ENCODE results near the gene TMBIM4. TPM values are rescaled to one million over a fixed set of nuclear protein-coding genes. Genes with fewer than 3 reads are reported as not detected.

The TMBIM4 gene
- total and polyA plus RNA-seq, 2 experiments from 2014 or later, result 59.6 to 63.6 TPM

DNA sequence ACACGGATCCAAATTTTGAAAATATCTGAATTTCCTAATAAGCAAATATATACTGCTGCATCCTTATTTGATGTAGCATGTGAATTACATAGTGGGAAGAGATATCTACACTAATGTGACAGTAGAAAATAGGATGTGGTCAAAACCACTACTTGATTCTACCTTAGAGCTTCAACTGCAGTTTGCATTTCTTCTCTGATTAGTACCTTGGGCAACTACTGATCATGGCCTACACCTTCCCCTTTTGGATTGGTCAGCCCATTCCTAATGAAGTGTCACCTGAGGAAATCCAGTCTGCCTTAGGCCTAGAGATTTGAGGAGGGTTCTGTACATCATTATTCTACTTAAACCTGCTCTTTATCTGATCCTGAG lies 49.9 kb downstream of the TMBIM4 start (continued):
- TF ChIP-seq, protein P1, sequence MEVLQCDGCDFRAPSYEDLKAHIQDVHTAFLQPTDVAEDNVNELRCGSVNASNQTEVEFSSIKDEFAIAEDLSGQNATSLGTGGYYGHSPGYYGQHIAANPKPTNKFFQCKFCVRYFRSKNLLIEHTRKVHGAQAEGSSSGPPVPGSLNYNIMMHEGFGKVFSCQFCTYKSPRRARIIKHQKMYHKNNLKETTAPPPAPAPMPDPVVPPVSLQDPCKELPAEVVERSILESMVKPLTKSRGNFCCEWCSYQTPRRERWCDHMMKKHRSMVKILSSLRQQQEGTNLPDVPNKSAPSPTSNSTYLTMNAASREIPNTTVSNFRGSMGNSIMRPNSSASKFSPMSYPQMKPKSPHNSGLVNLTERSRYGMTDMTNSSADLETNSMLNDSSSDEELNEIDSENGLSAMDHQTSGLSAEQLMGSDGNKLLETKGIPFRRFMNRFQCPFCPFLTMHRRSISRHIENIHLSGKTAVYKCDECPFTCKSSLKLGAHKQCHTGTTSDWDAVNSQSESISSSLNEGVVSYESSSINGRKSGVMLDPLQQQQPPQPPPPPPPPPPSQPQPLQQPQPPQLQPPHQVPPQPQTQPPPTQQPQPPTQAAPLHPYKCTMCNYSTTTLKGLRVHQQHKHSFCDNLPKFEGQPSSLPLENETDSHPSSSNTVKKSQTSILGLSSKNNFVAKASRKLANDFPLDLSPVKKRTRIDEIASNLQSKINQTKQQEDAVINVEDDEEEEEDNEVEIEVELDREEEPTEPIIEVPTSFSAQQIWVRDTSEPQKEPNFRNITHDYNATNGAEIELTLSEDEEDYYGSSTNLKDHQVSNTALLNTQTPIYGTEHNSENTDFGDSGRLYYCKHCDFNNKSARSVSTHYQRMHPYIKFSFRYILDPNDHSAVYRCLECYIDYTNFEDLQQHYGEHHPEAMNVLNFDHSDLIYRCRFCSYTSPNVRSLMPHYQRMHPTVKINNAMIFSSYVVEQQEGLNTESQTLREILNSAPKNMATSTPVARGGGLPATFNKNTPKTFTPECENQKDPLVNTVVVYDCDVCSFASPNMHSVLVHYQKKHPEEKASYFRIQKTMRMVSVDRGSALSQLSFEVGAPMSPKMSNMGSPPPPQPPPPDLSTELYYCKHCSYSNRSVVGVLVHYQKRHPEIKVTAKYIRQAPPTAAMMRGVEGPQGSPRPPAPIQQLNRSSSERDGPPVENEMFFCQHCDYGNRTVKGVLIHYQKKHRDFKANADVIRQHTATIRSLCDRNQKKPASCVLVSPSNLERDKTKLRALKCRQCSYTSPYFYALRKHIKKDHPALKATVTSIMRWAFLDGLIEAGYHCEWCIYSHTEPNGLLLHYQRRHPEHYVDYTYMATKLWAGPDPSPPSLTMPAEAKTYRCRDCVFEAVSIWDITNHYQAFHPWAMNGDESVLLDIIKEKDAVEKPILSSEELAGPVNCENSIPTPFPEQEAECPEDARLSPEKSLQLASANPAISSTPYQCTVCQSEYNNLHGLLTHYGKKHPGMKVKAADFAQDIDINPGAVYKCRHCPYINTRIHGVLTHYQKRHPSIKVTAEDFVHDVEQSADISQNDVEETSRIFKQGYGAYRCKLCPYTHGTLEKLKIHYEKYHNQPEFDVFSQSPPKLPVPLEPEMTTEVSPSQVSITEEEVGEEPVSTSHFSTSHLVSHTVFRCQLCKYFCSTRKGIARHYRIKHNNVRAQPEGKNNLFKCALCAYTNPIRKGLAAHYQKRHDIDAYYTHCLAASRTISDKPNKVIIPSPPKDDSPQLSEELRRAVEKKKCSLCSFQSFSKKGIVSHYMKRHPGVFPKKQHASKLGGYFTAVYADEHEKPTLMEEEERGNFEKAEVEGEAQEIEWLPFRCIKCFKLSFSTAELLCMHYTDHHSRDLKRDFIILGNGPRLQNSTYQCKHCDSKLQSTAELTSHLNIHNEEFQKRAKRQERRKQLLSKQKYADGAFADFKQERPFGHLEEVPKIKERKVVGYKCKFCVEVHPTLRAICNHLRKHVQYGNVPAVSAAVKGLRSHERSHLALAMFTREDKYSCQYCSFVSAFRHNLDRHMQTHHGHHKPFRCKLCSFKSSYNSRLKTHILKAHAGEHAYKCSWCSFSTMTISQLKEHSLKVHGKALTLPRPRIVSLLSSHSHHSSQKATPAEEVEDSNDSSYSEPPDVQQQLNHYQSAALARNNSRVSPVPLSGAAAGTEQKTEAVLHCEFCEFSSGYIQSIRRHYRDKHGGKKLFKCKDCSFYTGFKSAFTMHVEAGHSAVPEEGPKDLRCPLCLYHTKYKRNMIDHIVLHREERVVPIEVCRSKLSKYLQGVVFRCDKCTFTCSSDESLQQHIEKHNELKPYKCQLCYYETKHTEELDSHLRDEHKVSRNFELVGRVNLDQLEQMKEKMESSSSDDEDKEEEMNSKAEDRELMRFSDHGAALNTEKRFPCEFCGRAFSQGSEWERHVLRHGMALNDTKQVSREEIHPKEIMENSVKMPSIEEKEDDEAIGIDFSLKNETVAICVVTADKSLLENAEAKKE (CRISPR knock-in tag; IDR thresholded peaks at IDR 0.05), result no peak
- TF ChIP-seq POLR2AphosphoS5 (IDR thresholded peaks at IDR 0.05; ENCODE audit: low read depth), result no peak
- no peak for TF ChIP-seq STAT1 (IDR thresholded peaks at IDR 0.05; ENCODE audit: unreplicated experiment)

DNA sequence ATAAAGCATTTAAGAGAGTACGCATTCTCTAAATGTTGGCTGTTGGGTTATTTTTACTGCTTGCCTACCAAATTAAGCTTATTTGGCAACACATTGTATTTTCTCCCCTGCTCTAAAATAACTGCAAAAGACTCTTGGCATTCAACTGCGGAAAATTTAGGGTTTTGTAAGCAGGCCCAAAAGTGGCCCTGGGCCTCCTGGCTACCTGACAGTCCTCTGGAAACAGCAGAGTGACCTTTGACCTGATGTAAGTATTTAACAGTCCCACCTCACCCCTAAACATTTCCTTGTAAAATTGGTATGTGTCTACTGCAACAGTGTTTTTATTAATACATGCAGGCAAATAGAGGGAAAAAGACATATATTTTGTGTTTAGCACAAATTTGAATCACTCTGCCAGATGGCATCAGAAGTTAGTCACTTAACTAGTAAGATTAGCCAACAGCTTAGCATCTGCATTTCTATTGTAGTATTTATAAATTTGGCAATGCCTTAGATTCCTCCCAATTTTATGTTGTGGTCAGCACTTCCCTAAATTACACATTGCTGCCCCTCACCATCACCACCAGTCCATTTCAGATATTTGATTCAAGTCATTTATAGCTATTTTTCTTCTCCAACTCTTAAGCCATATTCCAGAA lies 50.4 kb downstream of the TMBIM4 start:
- H3K9me3 Mint-ChIP-seq, result no peaks in the 10 kb centered on the region
- ATAC-seq, result no peak
- TF ChIP-seq EZH2 (IDR thresholded peaks at IDR 0.05; ENCODE audit: low read depth, unreplicated experiment), result no peak
- no peak for TF ChIP-seq STAT1 (IDR thresholded peaks at IDR 0.05; ENCODE audit: unreplicated experiment)
- no peak for TF ChIP-seq CREB1 (CRISPR knock-in tag; IDR thresholded peaks at IDR 0.05; ENCODE audit: low read depth)
- TF ChIP-seq, protein P2, sequence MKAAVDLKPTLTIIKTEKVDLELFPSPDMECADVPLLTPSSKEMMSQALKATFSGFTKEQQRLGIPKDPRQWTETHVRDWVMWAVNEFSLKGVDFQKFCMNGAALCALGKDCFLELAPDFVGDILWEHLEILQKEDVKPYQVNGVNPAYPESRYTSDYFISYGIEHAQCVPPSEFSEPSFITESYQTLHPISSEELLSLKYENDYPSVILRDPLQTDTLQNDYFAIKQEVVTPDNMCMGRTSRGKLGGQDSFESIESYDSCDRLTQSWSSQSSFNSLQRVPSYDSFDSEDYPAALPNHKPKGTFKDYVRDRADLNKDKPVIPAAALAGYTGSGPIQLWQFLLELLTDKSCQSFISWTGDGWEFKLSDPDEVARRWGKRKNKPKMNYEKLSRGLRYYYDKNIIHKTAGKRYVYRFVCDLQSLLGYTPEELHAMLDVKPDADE (IDR thresholded peaks at IDR 0.05), result no peak
- no peak for TF ChIP-seq CTCF (conservative IDR thresholded peaks at IDR 0.05; ENCODE audit: low read depth in 2 of 2)
- no peak for TF ChIP-seq ZNF331 (CRISPR knock-in tag; IDR thresholded peaks at IDR 0.05; ENCODE audit: low read depth)
- TF ChIP-seq POLR2AphosphoS5 (IDR thresholded peaks at IDR 0.05; ENCODE audit: low read depth), result no peak

More for the DNA sequence above, 50.4 kb downstream of the TMBIM4 start:
- Histone ChIP-seq H3K4me2 (no peak overlapping the region), H3K9me2 (ENCODE audit: insufficient read depth) (no peaks in the 10 kb centered on the region), H3K4me1 (ENCODE audit: insufficient read depth) (no peaks in the 10 kb centered on the region), H3K36me3 (ENCODE audit: insufficient read depth) (peaks cover 10% of the 10 kb centered on the region; the same call in 1 of the 2 replicates), H3K4me3 (no peak overlapping the region), H3K27me3 (ENCODE audit: insufficient read depth) (no peaks in the 10 kb centered on the region), H4K20me1 (replicated peaks; ENCODE audit: insufficient read depth) (no peaks in the 10 kb centered on the region), H2AFZ (no peak overlapping the region), H3K27ac (ENCODE audit: low read depth) (no peak overlapping the region), H3K79me2 (replicated peaks; ENCODE audit: insufficient read depth) (no peaks in the 10 kb centered on the region), H3F3A (replicated peaks; ENCODE audit: low read depth) (no peaks in the 10 kb centered on the region)
- no peak for DNase-seq (ENCODE audit: low spot score)
- Mint-ChIP-seq H3K36me3 (ENCODE audit: low read depth) (peaks cover 24% of the 10 kb centered on the region), H3K4me1 (no peaks in the 10 kb centered on the region), H3K4me3 (no peak overlapping the region), H3K27ac (peak overlapping the region; percentile 33; the same call in 1 of the 2 replicates), H3K27me3 (ENCODE audit: insufficient read depth, low read depth, poor library complexity) (no peaks in the 10 kb centered on the region)
